Measurements from ENCODE around the gene ISG20. TPM values are rescaled to one million over a fixed set of nuclear protein-coding genes. Genes with fewer than 3 reads are reported as not detected.

Gene ISG20
- total and polyA plus RNA-seq, 8 donors: 3.0 to 14.2 (median 7.2) TPM

- H3K27ac ChIP-seq: peak overlapping the region in 2 of 4 donors; percentile 25 to 57
- DNase-seq (no peak), ATAC-seq (no peak), FAIRE-seq (no peak)
- no peaks in the 10 kb centered on the region for H3K27me3 ChIP-seq
- H3K9me3 ChIP-seq: no peaks in the 10 kb centered on the region
- no peaks in the 10 kb centered on the region for H3K36me3 ChIP-seq
- TF ChIP-seq CTCF (IDR thresholded peaks at IDR 0.05): no peak
- H3K4me1 ChIP-seq: peaks cover 0 to 10% (median 2%) of the 10 kb centered on the region in 3 donors
- intact Hi-C loops (cut with DNase I): no loop called here
- no peak overlapping the region for H3K4me3 ChIP-seq
These were observed 22.4 kb downstream of the ISG20 start for GRCh38 chr15:88661041-88661700.

- ATAC-seq (peak; percentile 72 to 88 (median 82)), FAIRE-seq (no peak)
- H3K27ac ChIP-seq: peak overlapping the region in 3 of 4 donors; percentile 25 to 57 (median 29)
These were observed 23.1 kb downstream of the ISG20 start for GRCh38 chr15:88661761-88662556.

GRCh38 chr15:88663141-88663621 is 24.4 kb downstream of the ISG20 start:
- Histone ChIP-seq H3K27me3 (no peaks in the 10 kb centered on the region), H3K9me3 (no peaks in the 10 kb centered on the region), H3K27ac (peak overlapping the region in 1 of 4 donors; percentile 48), H3K4me1 (peaks cover 0 to 10% (median 2%) of the 10 kb centered on the region in 3 donors), H3K36me3 (no peaks in the 10 kb centered on the region), H3K4me3 (no peak overlapping the region)
- FAIRE-seq (no peak), DNase-seq (peak in 4 of 6 donors; percentile 39 to 57 (median 46)), ATAC-seq (peak; percentile 53 to 75 (median 70))
- 74 to 76% methylated on average over 6 of the region's 6 CpGs for WGBS, 2 donors
- intact Hi-C loops (cut with DNase I): no loop called here
- no peak for TF ChIP-seq CTCF (IDR thresholded peaks at IDR 0.05)

More at GRCh38 chr15:88661761-88662556, 23.1 kb downstream of the ISG20 start:
- no peak overlapping the region for H3K4me3 ChIP-seq
- intact Hi-C loops (cut with DNase I): no loop called here
- 32 to 37% methylated on average over 4 of the region's 4 CpGs for WGBS, 2 donors
- peak in 3 of 6 donors; percentile 38 to 73 (median 72) for DNase-seq
- H3K36me3 ChIP-seq: no peaks in the 10 kb centered on the region
- H3K4me1 ChIP-seq: peaks cover 0 to 10% (median 2%) of the 10 kb centered on the region in 3 donors
- H3K9me3 ChIP-seq: no peaks in the 10 kb centered on the region
- no peak for TF ChIP-seq CTCF (IDR thresholded peaks at IDR 0.05)
- no peaks in the 10 kb centered on the region for H3K27me3 ChIP-seq

- intact Hi-C loops (cut with DNase I): no loop called here
- Histone ChIP-seq H3K36me3 (no peaks in the 10 kb centered on the region), H3K4me3 (no peak overlapping the region), H3K9me3 (no peaks in the 10 kb centered on the region), H3K27me3 (no peaks in the 10 kb centered on the region), H3K4me1 (peaks cover 0 to 10% (median 2%) of the 10 kb centered on the region in 3 donors), H3K27ac (no peak overlapping the region)
- no peak for FAIRE-seq
- ATAC-seq: peak in 2 of 4 donors; percentile 38 to 55
- no peak for TF ChIP-seq CTCF (IDR thresholded peaks at IDR 0.05)
- WGBS, 2 donors: 87 to 88% methylated on average over 7 of the region's 7 CpGs
- DNase-seq: no peak
These were observed 25.4 kb downstream of the ISG20 start for GRCh38 chr15:88664151-88664778.
